HFFc6 (cell line): ENCODE data around the gene CRYGN. TPM values are rescaled to one million over a fixed set of nuclear protein-coding genes. Genes with fewer than 3 reads are reported as not detected.

Experiments
- DNase-seq: peaks from one replicate; pipeline ENCODE4 v3.0.0-alpha.2; 2018
- H3K27ac Mint-ChIP-seq: 2 replicates; pipeline ENCODE4 v1.8.0; 2020; ENCODE audit warnings: mild to moderate bottlenecking, mixed read lengths
- H3K27me3 Mint-ChIP-seq: 2 replicates; pipeline ENCODE4 v1.8.0; 2021; ENCODE audit warnings: mild to moderate bottlenecking, moderate library complexity, mixed read lengths; ENCODE audit not compliant: insufficient read depth
- H3K36me3 Mint-ChIP-seq: 2 replicates; pipeline ENCODE4 v1.8.0; 2021; ENCODE audit warnings: low read depth, mixed read lengths
- H3K4me1 Mint-ChIP-seq: 2 replicates; pipeline ENCODE4 v1.8.0; 2020; ENCODE audit warnings: low read depth, mixed read lengths
- H3K4me3 Mint-ChIP-seq: 2 replicates; pipeline ENCODE4 v1.8.0; 2020; ENCODE audit warnings: mild to moderate bottlenecking, moderate library complexity, mixed read lengths
- H3K9me3 Mint-ChIP-seq: 2 replicates; pipeline ENCODE4 v1.8.0; 2020; ENCODE audit warnings: mild to moderate bottlenecking, mixed read lengths
- CTCF ChIP-seq: fragments of 200-600 bp; sonication (generic); IDR thresholded peaks from 2 replicates; pipeline ENCODE4 v1.5.0; 2021; ENCODE audit warnings: antibody characterized with exemption, mild to moderate bottlenecking
- total RNA-seq, 6 experiments: library from RNA; stranded (reverse); fragmentation: NEBNext Ultra II Directional; extraction: Animal tissue kit (Norgen Biotek cat#: 25700); gene quantifications; 2 replicates in 1 of 6; 3 replicates in 5 of 6; pipeline ENCODE4 v1.2.3, GENCODE V29; 2021

The CRYGN gene
- total RNA-seq, 6 experiments from 2014 or later: not detected

GRCh38 chr7:151437159-151437553, 2.8 kb downstream of the CRYGN start:
- Mint-ChIP-seq H3K27ac (no peak overlapping the region), H3K4me3 (no peak overlapping the region), H3K36me3 (no peaks in the 10 kb centered on the region), H3K27me3 (peaks cover 35% of the 10 kb centered on the region), H3K9me3 (no peaks in the 10 kb centered on the region), H3K4me1 (peaks cover 8% of the 10 kb centered on the region)
- TF ChIP-seq CTCF: no peak
- no peak for DNase-seq

DNA sequence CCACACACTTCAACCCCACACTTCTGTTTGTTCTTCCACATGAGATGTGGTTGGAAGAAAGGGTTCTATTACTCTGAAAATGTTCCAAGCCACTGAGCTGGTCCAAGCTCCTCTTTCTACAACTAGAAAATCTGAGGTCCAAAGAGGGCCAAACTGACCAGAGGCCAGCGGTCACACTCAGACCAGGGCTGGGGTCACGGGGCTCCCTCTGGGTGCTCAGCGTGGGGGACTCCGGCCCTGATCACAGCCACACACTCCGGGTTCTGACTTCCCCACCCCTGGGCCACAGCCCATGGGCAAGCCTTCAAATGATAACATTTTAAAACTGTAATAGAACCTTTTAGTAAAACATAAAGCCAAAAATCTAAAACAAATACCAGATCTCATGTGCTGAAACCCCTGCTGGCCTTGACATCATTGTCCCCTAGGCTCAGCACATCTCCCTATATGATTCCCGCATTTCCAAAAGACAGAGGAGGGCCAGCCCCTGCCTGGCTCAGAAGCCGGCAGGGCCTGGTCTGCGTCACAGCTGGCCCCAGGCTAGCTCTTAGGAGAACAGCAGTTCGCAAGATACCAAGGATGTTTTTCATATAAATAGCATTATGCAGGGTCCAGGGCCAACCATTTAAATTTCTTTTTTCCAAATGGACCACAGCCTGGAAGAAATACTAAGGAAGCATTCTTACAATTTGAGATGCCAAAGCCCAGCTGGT, 3.3 kb downstream of the CRYGN start:
- Mint-ChIP-seq H3K27me3 (peaks cover 32% of the 10 kb centered on the region), H3K27ac (peak overlapping the region; percentile 29; the same call in 1 of the 2 replicates)
- peak; percentile 29 for DNase-seq

DNA sequence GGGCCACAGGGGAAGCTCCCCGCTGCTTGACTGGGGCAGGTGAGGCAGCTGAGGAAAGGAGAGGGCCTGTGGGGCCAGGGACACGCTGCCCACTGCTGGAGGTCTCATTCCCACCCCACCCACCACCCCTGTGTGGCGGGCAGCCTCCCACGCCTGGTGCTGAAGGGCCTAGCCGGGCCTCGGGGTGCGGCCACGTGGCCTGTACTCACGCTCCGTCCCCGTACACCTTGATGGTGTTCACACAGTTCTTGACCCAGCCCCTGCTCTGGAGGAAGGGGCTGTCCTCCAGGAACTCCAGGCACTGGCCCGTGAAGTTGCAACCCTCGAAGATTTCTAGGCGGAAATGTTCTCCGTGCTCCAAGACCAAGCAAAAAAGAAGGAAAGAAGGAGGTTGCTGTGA, 4.0 kb downstream of the CRYGN start:
- Mint-ChIP-seq H3K4me1 (peaks cover 8% of the 10 kb centered on the region), H3K4me3 (no peak overlapping the region), H3K9me3 (no peaks in the 10 kb centered on the region), H3K36me3 (no peaks in the 10 kb centered on the region), H3K27ac (no peak overlapping the region), H3K27me3 (peaks cover 32% of the 10 kb centered on the region)
- no peak for TF ChIP-seq CTCF
- DNase-seq: no peak

More for the DNA sequence above, 3.3 kb downstream of the CRYGN start:
- Mint-ChIP-seq H3K9me3 (no peaks in the 10 kb centered on the region), H3K36me3 (no peaks in the 10 kb centered on the region), H3K4me3 (no peak overlapping the region), H3K4me1 (peaks cover 8% of the 10 kb centered on the region)
- TF ChIP-seq CTCF: no peak

- peaks cover 8% of the 10 kb centered on the region for H3K4me1 Mint-ChIP-seq
- peaks cover 32% of the 10 kb centered on the region for H3K27me3 Mint-ChIP-seq
- no peak overlapping the region for H3K27ac Mint-ChIP-seq
- H3K4me3 Mint-ChIP-seq: no peak overlapping the region
- H3K36me3 Mint-ChIP-seq: no peaks in the 10 kb centered on the region
- H3K9me3 Mint-ChIP-seq: no peaks in the 10 kb centered on the region
- no peak for TF ChIP-seq CTCF
- no peak for DNase-seq
These were observed 4.6 kb downstream of the CRYGN start for GRCh38 chr7:151435103-151435916.

- Mint-ChIP-seq H3K27me3 (peaks cover 30% of the 10 kb centered on the region), H3K36me3 (no peaks in the 10 kb centered on the region), H3K4me1 (peaks cover 8% of the 10 kb centered on the region), H3K9me3 (no peaks in the 10 kb centered on the region), H3K4me3 (no peak overlapping the region), H3K27ac (no peak overlapping the region)
- TF ChIP-seq CTCF: no peak
- no peak for DNase-seq
These were observed 5.4 kb downstream of the CRYGN start for GRCh38 chr7:151434549-151434948.
